Measurements from ENCODE around the gene CAPS2. TPM values are rescaled to one million over a fixed set of nuclear protein-coding genes. Genes with fewer than 3 reads are reported as not detected.

Gene CAPS2
- total and polyA plus RNA-seq, 2 donors (not counting 3 experiments of a cell fraction or from before 2014, with no cell fraction given): 0.61 to 1.7 TPM

GRCh38 chr12:75350413-75350812 lies 20.3 kb upstream of the CAPS2 start:
- H4K20me1 ChIP-seq (replicated peaks; ENCODE audit: control insufficient read depth, extremely low read depth, insufficient read depth, low read length): no peaks in the 10 kb centered on the region
- H3K27me3 ChIP-seq (ENCODE audit: control insufficient read depth in 2 of 2, insufficient read depth in 2 of 2, low read length in 2 of 2): no peaks in the 10 kb centered on the region
- no peak overlapping the region for H2AFZ ChIP-seq (ENCODE audit: low read depth, low read length)
- H3K9me3 ChIP-seq (replicated peaks; ENCODE audit: control insufficient read depth, insufficient read depth, low read length): no peaks in the 10 kb centered on the region
- no peak overlapping the region for H3K4me3 ChIP-seq (replicated peaks in 1 of 3; ENCODE audit: insufficient read depth in 1 of 3, low read depth in 1 of 3, low read length in 3 of 3)
- dilution Hi-C loops (cut with MboI; ENCODE audit: extremely low pct_ligation_motif_present, low sequenced_read_pairs) (no loop called here), intact Hi-C loops (cut with micrococcal nuclease) (no loop called here)
- H3K9me1 ChIP-seq (replicated peaks; ENCODE audit: control insufficient read depth, extremely low read depth, insufficient read depth, low read length): no peaks in the 10 kb centered on the region
- no peak for FAIRE-seq
- ChIA-PET POLR2A (no interaction called here), CTCF (no interaction called here)
- no peak overlapping the region for H3K4me2 ChIP-seq (ENCODE audit: insufficient read depth, low read length)
- no peak overlapping the region for H3K27ac ChIP-seq (ENCODE audit: insufficient read depth, low read depth, low read length)
- TF ChIP-seq POLR2AphosphoS5 (IDR thresholded peaks at IDR 0.05; ENCODE audit: insufficient read depth, low read depth, low read length) (no peak), EZH2 (IDR thresholded peaks at IDR 0.05; ENCODE audit: borderline replicate concordance, low read depth, low read length, severe bottlenecking) (no peak), POLR2A (IDR thresholded peaks at IDR 0.05; ENCODE audit: low read depth, low read length) (no peak), GATA2 (IDR thresholded peaks at IDR 0.05; ENCODE audit: insufficient read depth, insufficient read length, low read depth, low read length) (no peak), JUN (IDR thresholded peaks at IDR 0.05; ENCODE audit: borderline replicate concordance, insufficient read depth, insufficient read length, low read depth) (no peak), MYC (IDR thresholded peaks at IDR 0.05; ENCODE audit: low read depth, low read length) (no peak), MAX (IDR thresholded peaks at IDR 0.05; ENCODE audit: insufficient read depth, insufficient read length) (no peak), FOS (IDR thresholded peaks at IDR 0.05; ENCODE audit: borderline replicate concordance, insufficient read depth, low read length) (no peak)
- TF ChIP-seq, protein P1, sequence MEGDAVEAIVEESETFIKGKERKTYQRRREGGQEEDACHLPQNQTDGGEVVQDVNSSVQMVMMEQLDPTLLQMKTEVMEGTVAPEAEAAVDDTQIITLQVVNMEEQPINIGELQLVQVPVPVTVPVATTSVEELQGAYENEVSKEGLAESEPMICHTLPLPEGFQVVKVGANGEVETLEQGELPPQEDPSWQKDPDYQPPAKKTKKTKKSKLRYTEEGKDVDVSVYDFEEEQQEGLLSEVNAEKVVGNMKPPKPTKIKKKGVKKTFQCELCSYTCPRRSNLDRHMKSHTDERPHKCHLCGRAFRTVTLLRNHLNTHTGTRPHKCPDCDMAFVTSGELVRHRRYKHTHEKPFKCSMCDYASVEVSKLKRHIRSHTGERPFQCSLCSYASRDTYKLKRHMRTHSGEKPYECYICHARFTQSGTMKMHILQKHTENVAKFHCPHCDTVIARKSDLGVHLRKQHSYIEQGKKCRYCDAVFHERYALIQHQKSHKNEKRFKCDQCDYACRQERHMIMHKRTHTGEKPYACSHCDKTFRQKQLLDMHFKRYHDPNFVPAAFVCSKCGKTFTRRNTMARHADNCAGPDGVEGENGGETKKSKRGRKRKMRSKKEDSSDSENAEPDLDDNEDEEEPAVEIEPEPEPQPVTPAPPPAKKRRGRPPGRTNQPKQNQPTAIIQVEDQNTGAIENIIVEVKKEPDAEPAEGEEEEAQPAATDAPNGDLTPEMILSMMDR (IDR thresholded peaks at IDR 0.05; ENCODE audit: extremely low read depth in 1 of 2, insufficient read depth in 1 of 2, low read depth in 1 of 2, low read length in 2 of 2): no peak
- BruUV-seq (replicated peaks): no TSS peak
- no peaks in the 10 kb centered on the region for H3K36me3 ChIP-seq (ENCODE audit: control insufficient read depth in 2 of 2, extremely low read depth in 1 of 2, insufficient read depth in 2 of 2, low read length in 2 of 2)
- H3K79me2 ChIP-seq (ENCODE audit: control insufficient read depth, insufficient read depth, low read length): no peaks in the 10 kb centered on the region
- DNase-seq (ENCODE audit: low read depth, low spot score): no peak
- H3K4me1 ChIP-seq (ENCODE audit: control insufficient read depth, extremely low read depth, insufficient read depth, low read length): no peaks in the 10 kb centered on the region
- no peak overlapping the region for H3K9ac ChIP-seq (replicated peaks; ENCODE audit: extremely low read depth, insufficient read depth, low read length)
